GM12878 (cell line): ENCODE data around the gene HRH2. TPM values are rescaled to one million over a fixed set of nuclear protein-coding genes. Genes with fewer than 3 reads are reported as not detected.

Source experiments
- ATAC-seq: fragments of 200-7000 bp; cut with Tn5 transposase; 3 replicates; pipeline ENCODE4 v1.9.1; 2020; ENCODE audit warnings: mild to moderate bottlenecking, moderate library complexity
- BruUV-seq: library from RNA; stranded (reverse); fragments of 400-500 nt; replicated peaks from 2 replicates; lab custom pipeline; 2021; lab: Mats Ljungman, UMichigan
- CTCF ChIA-PET: fragments of 300-600 bp; sonication (Branson Sonifier 250); formaldehyde crosslinking; extraction: SDS; loops from one replicate; lab custom pipeline; 2021; ENCODE audit warnings: inconsistent platforms; lab: Yijun Ruan, JAX
- POLR2A ChIA-PET: fragments of 350-600 bp; formaldehyde crosslinking; extraction: SDS; loops from one replicate; lab custom pipeline; 2021; ENCODE audit warnings: inconsistent platforms; lab: Charles Lee
- RAD21 ChIA-PET: fragments of 300-600 bp; sonication (Branson Sonifier 250); formaldehyde crosslinking; loops from one replicate; lab custom pipeline; 2023; ENCODE audit warnings: antibody characterized with exemption; ENCODE audit not compliant: unreplicated experiment; lab: Charles Lee
- SMC1A ChIA-PET: fragments of 300-600 bp; sonication (Branson Sonifier 250); formaldehyde crosslinking; loops from one replicate; lab custom pipeline; 2023; ENCODE audit not compliant: unreplicated experiment, uncharacterized antibody; lab: Charles Lee
- DNase-seq: peaks from one replicate; pipeline ENCODE4 v3.0.0-alpha.2; 2011; ENCODE audit warnings: low read depth, low spot score
- FAIRE-seq: peaks from 3 replicates; lab custom pipeline; 2011; peaks lifted over from hg19 to GRCh38; lab: Jason Lieb, UNC
- H2AFZ ChIP-seq: 2 replicates; pipeline ENCODE4 v1.6.0; 2011; ENCODE audit warnings: low read depth, low read length, control low read depth; ENCODE audit not compliant: control insufficient read depth
- H3K27ac ChIP-seq: 2 replicates; pipeline ENCODE4 v1.5.1; 2011; ENCODE audit warnings: control low read depth; ENCODE audit not compliant: control insufficient read depth, insufficient read depth
- H3K27me3 ChIP-seq, 2 experiments: replicated peaks in 1 of 2; 2 replicates each; pipeline versions ENCODE4 v1.6.0 to v1.6.1; 2011; ENCODE audit warnings: low read length in 1 of 2; ENCODE audit not compliant: control insufficient read depth in 2 of 2, insufficient read depth in 2 of 2
- H3K36me3 ChIP-seq, 2 experiments: 2 replicates each; pipeline ENCODE4 v1.5.1; 2011; ENCODE audit warnings: low read length in 1 of 2; ENCODE audit not compliant: control insufficient read depth in 2 of 2, insufficient read depth in 2 of 2
- H3K4me1 ChIP-seq: 2 replicates; pipeline ENCODE4 v1.6.1; 2011; ENCODE audit warnings: mild to moderate bottlenecking, low read length, moderate library complexity, mixed read lengths; ENCODE audit not compliant: control insufficient read depth, insufficient read depth
- H3K4me2 ChIP-seq: 2 replicates; pipeline ENCODE4 v1.6.0; 2011; ENCODE audit warnings: control low read depth; ENCODE audit not compliant: control insufficient read depth, insufficient read depth
- H3K4me3 ChIP-seq: fragments of 200-600 bp; sonication (generic); 2 replicates; pipeline ENCODE4 v1.5.1; 2016
- H3K79me2 ChIP-seq: 2 replicates; pipeline ENCODE4 v1.6.0; 2011; ENCODE audit warnings: low read length; ENCODE audit not compliant: control insufficient read depth, insufficient read depth
- H3K9ac ChIP-seq: 2 replicates; pipeline ENCODE4 v1.8.0; 2011; ENCODE audit warnings: low read length, control low read depth, mixed read lengths; ENCODE audit not compliant: control insufficient read depth, insufficient read depth
- H3K9me3 ChIP-seq: replicated peaks from 3 replicates; pipeline ENCODE4 v1.5.1; 2011; ENCODE audit warnings: mild to moderate bottlenecking, low read length; ENCODE audit not compliant: control insufficient read depth, insufficient read depth
- H4K20me1 ChIP-seq: 2 replicates; pipeline ENCODE4 v1.6.0; 2011; ENCODE audit not compliant: control insufficient read depth, insufficient read depth
- CREB1 ChIP-seq: IDR thresholded peaks from 2 replicates; pipeline ENCODE4 v1.6.1; 2012; ENCODE audit warnings: low read depth, mild to moderate bottlenecking, inconsistent platforms
- EGR1 ChIP-seq, 2 experiments: IDR thresholded peaks; 1 replicate in 1 of 2; 2 replicates in 1 of 2; pipeline ENCODE4 v1.6.1; 2011 to 2012; ENCODE audit warnings: low read depth in 2 of 2, low read length in 2 of 2, borderline replicate concordance in 1 of 2, mild to moderate bottlenecking in 1 of 2, moderate library complexity in 1 of 2
- MTA2 ChIP-seq: fragments of 450-650 bp; IDR thresholded peaks from 2 replicates; pipeline ENCODE4 v1.6.1; 2016; ENCODE audit warnings: low read depth, mild to moderate bottlenecking, moderate library complexity
- STAT3 ChIP-seq: IDR thresholded peaks from 2 replicates; pipeline ENCODE4 v1.6.1; 2011; ENCODE audit warnings: low read depth, low read length, improper control_type of control experiment
- WGBS: methylation state at CpG from one replicate; pipeline ENCODE4 v1.1.6; 2016; ENCODE audit warnings: low lambda C conversion rate; ENCODE audit not compliant: insufficient replicate concordance, insufficient coverage; ENCODE audit errors: missing lambda C conversion rate; 5-methylcytosine and 5-hydroxymethylcytosine counted together
- in situ Hi-C: fragments of 300-500 bp; cut with MboI; formaldehyde crosslinking; loops from 9 replicates; pipeline ENCODE4 v1.14.3; 2018; ENCODE audit warnings: mixed read lengths
- intact Hi-C: fragments of 100-400 bp; cut with micrococcal nuclease; formaldehyde crosslinking; loops from one replicate; pipeline ENCODE4 v1.14.2; 2022; ENCODE audit not compliant: unreplicated experiment
- polyA plus RNA-seq, 11 experiments: library from polyadenylated mRNA; depleted of rRNA in 4 of 11; unstranded in 6 of 11; stranded (reverse) in 5 of 11; fragments of >200 nt; fragmentation: Nextera tagmentation in 4 of 11; fragmentation: Illumina TruSeq in 1 of 11; extraction: Ambion mirVana in 4 of 11; extraction: Trizol in 1 of 11; gene quantifications; 1 replicate in 1 of 11; 2 replicates in 10 of 11; pipeline versions ENCODE4 v1.2.1 to v1.2.3, GENCODE V29; 2011 to 2016; ENCODE audit warnings: inconsistent platforms in 2 of 11, missing spikeins in 2 of 11, low read depth in 1 of 11
- total RNA-seq, 4 experiments: library from RNA; depleted of rRNA in 3 of 4; stranded (reverse); fragments of >200 nt in 3 of 4; fragmentation: Illumina TruSeq in 1 of 4; extraction: Trizol in 1 of 4; gene quantifications; 2 replicates each; pipeline versions ENCODE4 v1.2.1 to v1.2.3, GENCODE V29; 2013 to 2021
- TF ChIP-seq, protein P1 (sequence below): IDR thresholded peaks from 2 replicates; pipeline ENCODE4 v1.6.1; 2012; ENCODE audit warnings: mild to moderate bottlenecking, low read depth, low read length

Gene HRH2
- total and polyA plus RNA-seq, 10 of the 15 experiments (the other 5 are each of a cell fraction or from before 2014, with no cell fraction given), result 0.01 to 0.05 (median 0.03) TPM; not detected in 7

DNA sequence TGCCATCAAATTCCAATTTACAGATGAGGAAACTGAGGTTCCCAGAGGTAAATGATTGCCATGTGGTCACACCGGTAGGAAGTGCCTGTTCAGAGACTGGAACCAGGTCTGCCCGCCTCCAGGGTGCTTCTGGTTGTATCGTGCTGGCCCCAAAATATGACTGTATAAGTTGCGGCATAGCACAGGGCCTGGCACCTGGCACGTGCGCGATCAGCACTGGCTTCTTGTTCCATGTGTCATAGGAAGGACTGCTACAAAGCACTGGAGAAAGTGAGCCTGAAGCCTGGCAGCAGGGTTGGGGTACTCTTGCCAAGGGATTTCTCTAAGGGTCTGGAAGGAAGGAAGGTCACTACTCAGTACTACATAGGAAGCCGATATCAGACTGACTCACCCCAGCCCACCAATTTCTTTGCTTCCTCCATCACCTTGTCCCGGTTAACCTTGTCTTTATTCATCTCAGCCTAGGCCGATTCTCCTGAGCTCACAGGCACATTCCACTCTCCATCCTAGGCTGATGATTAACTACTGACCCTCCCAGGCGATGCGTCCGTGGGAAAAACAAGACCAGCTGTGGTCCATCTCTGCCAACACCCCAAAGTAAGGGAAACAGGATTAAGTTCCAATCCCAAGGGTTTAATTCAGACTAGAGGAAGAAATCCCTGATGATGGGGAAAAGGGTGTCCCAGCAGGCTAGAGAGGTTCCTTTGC lies 1.8 kb downstream of the HRH2 start:
- in situ Hi-C loops (no loop called here), intact Hi-C loops (no loop called here)
- ChIA-PET CTCF (interaction anchor here (1.0 kb wide), 1 partner anchor 81 kb away, joined by 3 read pairs; no protein-coding TSS in a partner anchor), POLR2A (no interaction called here), RAD21 (no interaction called here), SMC1A (no interaction called here)
- 65% methylated on average over 13 of the region's 13 CpGs for WGBS
- Histone ChIP-seq H3K36me3 (no peaks in the 10 kb centered on the region), H3K4me3 (no peak overlapping the region), H4K20me1 (no peaks in the 10 kb centered on the region), H3K4me2 (no peak overlapping the region), H3K79me2 (no peaks in the 10 kb centered on the region), H3K9me3 (no peaks in the 10 kb centered on the region), H3K4me1 (no peaks in the 10 kb centered on the region), H3K27ac (no peak overlapping the region), H3K9ac (no peak overlapping the region), H2AFZ (no peak overlapping the region), H3K27me3 (peaks cover 7 to 9% of the 10 kb centered on the region in 2 experiments; a peak in 3 of 4 replicates)
- ATAC-seq (no peak), FAIRE-seq (no peak), DNase-seq (no peak)
- TF ChIP-seq CREB1 (no peak), EGR1 (IDR thresholded peaks at IDR 0.05; ENCODE audit: borderline replicate concordance in 1 of 2, low read depth in 2 of 2, low read length in 2 of 2) (no peak), MTA2 (no peak), STAT3 (no peak)
- TF ChIP-seq, protein P1, sequence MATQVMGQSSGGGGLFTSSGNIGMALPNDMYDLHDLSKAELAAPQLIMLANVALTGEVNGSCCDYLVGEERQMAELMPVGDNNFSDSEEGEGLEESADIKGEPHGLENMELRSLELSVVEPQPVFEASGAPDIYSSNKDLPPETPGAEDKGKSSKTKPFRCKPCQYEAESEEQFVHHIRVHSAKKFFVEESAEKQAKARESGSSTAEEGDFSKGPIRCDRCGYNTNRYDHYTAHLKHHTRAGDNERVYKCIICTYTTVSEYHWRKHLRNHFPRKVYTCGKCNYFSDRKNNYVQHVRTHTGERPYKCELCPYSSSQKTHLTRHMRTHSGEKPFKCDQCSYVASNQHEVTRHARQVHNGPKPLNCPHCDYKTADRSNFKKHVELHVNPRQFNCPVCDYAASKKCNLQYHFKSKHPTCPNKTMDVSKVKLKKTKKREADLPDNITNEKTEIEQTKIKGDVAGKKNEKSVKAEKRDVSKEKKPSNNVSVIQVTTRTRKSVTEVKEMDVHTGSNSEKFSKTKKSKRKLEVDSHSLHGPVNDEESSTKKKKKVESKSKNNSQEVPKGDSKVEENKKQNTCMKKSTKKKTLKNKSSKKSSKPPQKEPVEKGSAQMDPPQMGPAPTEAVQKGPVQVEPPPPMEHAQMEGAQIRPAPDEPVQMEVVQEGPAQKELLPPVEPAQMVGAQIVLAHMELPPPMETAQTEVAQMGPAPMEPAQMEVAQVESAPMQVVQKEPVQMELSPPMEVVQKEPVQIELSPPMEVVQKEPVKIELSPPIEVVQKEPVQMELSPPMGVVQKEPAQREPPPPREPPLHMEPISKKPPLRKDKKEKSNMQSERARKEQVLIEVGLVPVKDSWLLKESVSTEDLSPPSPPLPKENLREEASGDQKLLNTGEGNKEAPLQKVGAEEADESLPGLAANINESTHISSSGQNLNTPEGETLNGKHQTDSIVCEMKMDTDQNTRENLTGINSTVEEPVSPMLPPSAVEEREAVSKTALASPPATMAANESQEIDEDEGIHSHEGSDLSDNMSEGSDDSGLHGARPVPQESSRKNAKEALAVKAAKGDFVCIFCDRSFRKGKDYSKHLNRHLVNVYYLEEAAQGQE, result no peak
- BruUV-seq, result no TSS peak
